ENCODE data around the gene TNFRSF8.
"Not testable (repeated sequence)": the region's sequence is repeated elsewhere in the genome, so short reads cannot be mapped to it uniquely, and the experiment has no call there.

Gene TNFRSF8

GRCh38 chr1:12063141-12064072 is at the start of gene TNFRSF8:
TNFRSF8 (plus strand) TSS chr1:12063303; CDS start chr1:12063599, 296 bp downstream.
- DNase-seq: no peak

- no peak for DNase-seq
Measured at GRCh38 chr1:12014141-12014991, 48.7 kb upstream of the TNFRSF8 start.

- no peak for DNase-seq
Measured at GRCh38 chr1:12015001-12015491, 48.1 kb upstream of the TNFRSF8 start.

- DNase-seq: no peak
Measured at GRCh38 chr1:12015499-12015898, 47.6 kb upstream of the TNFRSF8 start.

GRCh38 chr1:12016182-12016581 is 46.9 kb upstream of the TNFRSF8 start:
- no peak for DNase-seq

GRCh38 chr1:12019858-12020509 is 43.1 kb upstream of the TNFRSF8 start:
- no peak for DNase-seq

- no peak for DNase-seq
Measured at GRCh38 chr1:12021616-12022015, 41.5 kb upstream of the TNFRSF8 start.

GRCh38 chr1:12022036-12022435 is 41.1 kb upstream of the TNFRSF8 start:
- DNase-seq: no peak

GRCh38 chr1:12026586-12026985 is 36.5 kb upstream of the TNFRSF8 start:
- DNase-seq: no peak

DNA sequence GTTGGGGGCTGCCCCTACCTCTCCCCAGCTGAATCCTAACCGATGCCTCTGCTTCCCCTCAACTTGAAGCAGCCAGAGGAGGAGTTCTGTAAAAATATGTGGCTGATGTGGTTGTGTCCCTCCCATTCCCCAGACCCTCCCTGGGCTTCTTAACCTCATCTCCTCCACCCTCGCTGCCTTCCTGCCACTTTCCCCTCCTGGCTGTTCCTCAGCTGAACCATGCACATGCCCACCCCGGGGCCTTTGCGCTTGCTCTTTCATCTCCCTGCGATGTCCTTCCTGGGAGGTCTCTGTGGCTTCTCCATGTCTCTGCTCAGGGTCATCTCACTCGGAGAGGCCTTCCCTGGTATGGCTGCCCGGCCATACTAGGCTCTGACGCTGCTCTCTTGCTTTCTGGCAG is 34.9 kb upstream of the TNFRSF8 start:
- no peak for DNase-seq

DNA sequence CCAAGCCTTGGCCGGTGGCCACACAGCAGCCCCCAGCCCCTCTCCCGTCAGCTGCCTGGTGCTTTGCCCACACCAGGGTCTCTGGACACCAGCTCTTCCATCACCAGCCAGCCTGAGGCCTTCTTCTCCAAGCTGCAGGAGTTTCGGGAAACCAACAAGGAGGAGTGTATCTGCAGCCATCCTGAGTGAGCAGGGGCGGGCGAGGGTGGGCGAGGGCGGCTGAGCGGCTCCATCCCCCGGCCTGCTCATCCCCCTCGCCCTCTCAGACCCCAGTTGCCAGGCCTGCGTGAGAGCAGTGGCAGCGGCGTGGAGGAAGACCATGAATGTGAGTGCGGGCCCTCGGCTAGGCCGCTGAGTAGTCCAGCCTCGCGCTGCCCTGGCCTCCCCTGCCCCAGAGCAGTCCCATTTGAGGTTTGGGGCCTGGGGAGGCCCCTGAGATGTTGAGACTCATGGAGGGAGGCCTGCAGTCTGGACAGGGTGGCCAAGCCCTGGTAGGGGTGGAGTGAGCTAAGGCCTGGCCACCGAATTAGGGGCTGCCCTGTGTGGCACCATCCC is 34.1 kb upstream of the TNFRSF8 start:
- no peak for DNase-seq

DNA sequence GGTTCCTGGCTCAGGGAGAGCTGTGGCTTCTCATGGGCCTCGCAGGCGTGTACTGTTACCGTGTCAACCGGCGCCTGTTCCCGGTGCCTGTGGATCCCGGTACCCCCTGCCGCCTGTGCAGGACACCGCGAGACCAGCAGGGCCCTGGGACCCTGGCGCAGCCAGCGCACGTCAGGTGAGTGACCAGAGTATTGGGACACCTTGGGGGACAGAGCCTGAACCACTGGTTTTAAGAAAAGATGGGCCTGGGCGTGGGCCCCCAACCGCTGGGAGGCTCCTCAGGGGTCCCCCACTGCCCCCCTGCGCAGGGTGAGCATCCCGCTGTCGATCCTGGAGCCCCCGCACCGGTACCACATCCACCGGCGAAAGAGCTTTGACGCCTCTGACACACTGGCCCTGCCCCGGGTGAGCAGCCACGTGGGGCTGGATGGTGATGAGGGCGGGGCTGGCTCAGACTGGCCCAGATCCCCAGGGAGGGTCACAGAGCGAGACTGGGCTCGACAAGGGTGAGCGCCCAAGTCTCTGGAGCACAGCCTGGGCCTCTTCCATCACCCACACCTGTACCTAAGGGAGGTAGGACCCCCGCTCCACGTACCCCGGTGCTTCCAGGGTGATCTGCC is 33.3 kb upstream of the TNFRSF8 start:
- no peak for DNase-seq

- no peak for DNase-seq
Measured at GRCh38 chr1:12031039-12031980, 31.8 kb upstream of the TNFRSF8 start.

DNA sequence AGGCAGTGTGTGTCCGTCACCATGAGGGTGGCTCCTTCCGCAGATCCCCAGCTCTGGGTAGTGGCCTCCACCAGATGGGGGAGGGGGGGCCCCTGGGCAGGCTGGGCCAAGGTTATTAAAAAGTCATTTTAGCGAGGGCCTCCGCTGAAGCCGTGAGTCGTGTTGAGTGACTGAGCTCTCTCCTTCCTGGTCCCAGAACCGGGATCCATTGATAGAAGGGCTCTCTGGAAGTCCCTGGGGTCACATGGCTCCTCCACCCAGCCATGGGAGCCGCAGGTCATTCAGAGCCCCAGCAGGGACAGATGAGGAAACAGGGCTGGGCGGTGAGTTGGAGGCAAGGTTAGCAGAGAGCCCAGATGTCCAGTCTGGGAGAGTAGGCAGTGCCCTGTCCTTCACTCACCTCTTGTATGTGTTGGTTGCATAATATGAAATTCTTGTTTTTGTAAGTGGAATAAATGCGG is 30.9 kb upstream of the TNFRSF8 start:
- no peak for DNase-seq

DNA sequence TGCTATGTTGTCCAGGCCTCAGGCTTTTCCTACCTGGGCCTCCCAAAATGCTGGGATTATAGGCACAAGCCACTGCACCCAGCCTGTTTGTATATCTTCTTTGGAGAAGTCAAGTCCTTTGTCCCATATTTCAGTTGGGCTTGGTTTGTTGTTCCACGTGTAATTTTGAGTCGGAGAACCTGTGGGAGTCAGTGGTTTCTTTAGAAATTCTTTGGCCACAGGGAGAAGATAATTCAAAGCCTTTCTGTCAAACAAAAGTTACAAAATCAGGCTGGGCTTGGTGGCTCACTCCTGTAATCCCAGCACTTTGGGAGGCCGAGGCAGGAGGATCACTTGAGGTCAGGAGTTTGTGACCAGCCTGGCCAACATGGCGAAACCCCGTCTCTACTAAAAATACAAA is 29.7 kb upstream of the TNFRSF8 start:
- not testable (repeated sequence) for DNase-seq

DNA sequence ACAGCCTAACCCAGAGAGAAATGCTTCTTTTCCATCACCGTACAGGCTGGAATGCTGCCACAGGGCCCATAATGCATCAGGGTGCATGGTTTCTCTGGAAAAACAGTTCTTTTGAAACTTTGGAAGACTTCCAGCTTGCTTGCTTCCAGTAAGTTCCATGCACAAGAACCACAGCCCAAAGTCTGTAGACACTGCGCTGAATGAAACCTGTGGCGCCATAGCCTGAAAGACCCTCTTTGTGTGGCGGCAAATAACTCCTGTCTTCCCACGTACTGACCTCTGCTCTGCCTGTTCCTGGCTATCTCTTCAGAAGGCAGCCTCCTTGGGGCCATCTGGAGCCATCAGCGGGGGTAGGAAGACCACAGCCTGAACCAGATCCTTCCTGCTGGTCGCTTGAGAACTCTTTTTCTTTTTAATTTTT is 28.7 kb upstream of the TNFRSF8 start:
- no peak for DNase-seq

GRCh38 chr1:12035312-12035711 is 27.8 kb upstream of the TNFRSF8 start:
- DNase-seq: no peak

GRCh38 chr1:12037486-12038355 is 25.4 kb upstream of the TNFRSF8 start:
- DNase-seq: no peak

DNA sequence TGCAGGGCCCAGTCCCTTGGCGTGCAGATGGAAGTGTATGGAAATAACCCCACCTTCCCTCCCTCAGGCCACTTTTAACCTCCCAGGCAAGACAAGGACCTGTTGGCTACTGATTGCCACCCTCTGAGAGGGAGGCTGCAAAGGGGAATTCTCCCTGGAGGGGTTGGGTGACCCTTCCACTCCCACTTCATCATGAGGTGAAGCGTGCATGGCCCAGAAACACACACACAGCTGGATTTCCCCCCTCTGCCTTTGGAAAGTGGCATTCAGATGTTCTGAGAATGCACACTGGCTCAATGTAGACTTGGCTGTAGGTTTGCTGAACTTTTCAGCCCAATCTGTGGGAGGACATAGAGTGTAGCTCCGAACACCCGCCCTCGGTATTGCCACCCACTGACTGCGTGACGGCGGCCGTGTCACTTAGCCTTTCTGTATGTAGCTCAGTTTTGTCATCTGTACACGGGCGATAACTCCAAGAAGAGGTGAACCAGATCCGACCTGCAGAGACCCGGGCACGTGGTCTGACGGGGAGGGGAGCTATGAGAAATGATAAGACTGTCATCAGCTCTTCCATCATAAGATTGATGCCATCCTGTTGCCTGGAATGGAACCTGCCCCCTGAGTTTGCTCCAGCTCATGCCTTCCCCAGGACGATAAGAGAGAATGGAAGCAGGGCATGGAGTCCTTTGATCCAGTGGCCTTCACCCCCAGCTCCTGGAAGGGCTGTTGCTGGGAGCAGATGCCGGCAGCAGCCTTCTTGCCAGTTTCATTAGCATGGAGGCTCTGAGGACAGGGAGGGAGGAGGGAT is 24.5 kb upstream of the TNFRSF8 start:
- no peak for DNase-seq

All from NCI-H2029 treated with DMSO at 0.1 percent for 48 hours (cell line).